Adrenal gland (tissue), 12 donors: ENCODE results near the gene TBC1D14. TPM values are rescaled to one million over a fixed set of nuclear protein-coding genes. Genes with fewer than 3 reads are reported as not detected.

ENCODE experiments used
- DNase-seq, 7 donors: peaks; one replicate each; pipeline ENCODE4 v3.0.0-alpha.2; 2019 to 2020
- H3K27ac ChIP-seq, 5 donors: fragments of 200-600 bp; sonication (generic) in 4 of 5; 1 replicate in 3 of 5; 2 replicates in 2 of 5; pipeline versions ENCODE4 v1.5.1 to v1.8.0; 2016 to 2020; ENCODE audit warnings: mild to moderate bottlenecking in 1 of 5
- H3K27me3 ChIP-seq: fragments of 200-600 bp; 2 replicates; pipeline ENCODE4 v1.8.0; 2021
- H3K36me3 ChIP-seq, 2 donors: fragments of 200-600 bp; replicated peaks in 1 of 2; 1 replicate in 1 of 2; 2 replicates in 1 of 2; pipeline versions ENCODE4 v1.5.1 to v1.8.0; 2018 to 2022
- H3K4me1 ChIP-seq, 2 donors: fragments of 200-600 bp; replicated peaks in 1 of 2; 1 replicate in 1 of 2; 2 replicates in 1 of 2; pipeline versions ENCODE4 v1.5.1 to v1.8.0; 2018 to 2021
- H3K4me3 ChIP-seq, 4 donors: fragments of 200-600 bp; sonication (generic) in 3 of 4; one replicate each; pipeline ENCODE4 v1.5.1; 2016 to 2018
- H3K9me3 ChIP-seq, 3 donors: fragments of 200-600 bp; sonication (generic) in 1 of 3; replicated peaks in 1 of 3; 1 replicate in 2 of 3; 2 replicates in 1 of 3; pipeline versions ENCODE4 v1.5.1 to v1.8.0; 2016 to 2021
- CTCF ChIP-seq, 6 experiments: fragments of 450-650 bp in 4 of 6; fragments of 200-600 bp in 2 of 6; sonication (generic) in 1 of 6; IDR thresholded peaks; 1 replicate in 5 of 6; 2 replicates in 1 of 6; pipeline versions ENCODE4 v1.5.1 to v1.8.0; 2016 to 2021; ENCODE audit warnings: antibody characterized with exemption in 6 of 6, mild to moderate bottlenecking in 2 of 6, moderate library complexity in 1 of 6
- POLR2A ChIP-seq, 2 donors: fragments of 450-650 bp; IDR thresholded peaks; one replicate each; pipeline ENCODE4 v1.6.1; 2017; ENCODE audit warnings: antibody characterized with exemption in 2 of 2, mild to moderate bottlenecking in 2 of 2, moderate library complexity in 1 of 2
- WGBS, 4 donors: extraction: QIAGEN DNeasy Blood & Tissue Kit in 2 of 4; methylation state at CpG; one replicate each; pipeline versions ENCODE4 v1.1.5 to v1.1.7; 2013 to 2017; 5-methylcytosine and 5-hydroxymethylcytosine counted together
- intact Hi-C, 2 donors: fragments of 100-400 bp; cut with DNase I; formaldehyde crosslinking; loops; one replicate each; pipeline versions ENCODE4 v1.14.1 to v1.15.0; 2022 to 2023
- polyA plus RNA-seq, 3 donors: library from polyadenylated mRNA; stranded (reverse); fragments of 200-250 nt in 2 of 3; fragments of 350-450 nt in 1 of 3; fragmentation: Illumina TruSeq in 1 of 3; extraction: RNeasy Lipid Tissue Mini Kit (QIAGEN cat#74804) in 1 of 3; gene quantifications; one replicate each; pipeline ENCODE4 v1.2.3, GENCODE V29; 2013 to 2014
- total RNA-seq, 9 donors: library from RNA; depleted of rRNA in 4 of 9; stranded (reverse); fragments of >200 nt in 4 of 9; fragments of 120-200 nt in 1 of 9; fragmentation: NEBNext Ultra II Directional in 1 of 9; extraction: Animal tissue kit (Norgen Biotek cat#: 25700) in 1 of 9; gene quantifications; one replicate each; pipeline versions ENCODE4 v1.1.0 to v1.2.4, GENCODE V29; 2013 to 2023
- donor health status: healthy with polysubstance abuse.
- donor health status: Bipolar disorder and iron deficiency.
- donor health status: DM: yes; HTN: yes; CAD: no.
- donor health status: DM: no; HTN: no; CAD: no.
- donor health status: DM: no; HTN: no; CAD: no.
- donor health status: DM: yes; HTN: yes; CAD: no.

Gene TBC1D14
- total and polyA plus RNA-seq, 12 donors = 24.9 to 110 (median 83.0) TPM

DNA sequence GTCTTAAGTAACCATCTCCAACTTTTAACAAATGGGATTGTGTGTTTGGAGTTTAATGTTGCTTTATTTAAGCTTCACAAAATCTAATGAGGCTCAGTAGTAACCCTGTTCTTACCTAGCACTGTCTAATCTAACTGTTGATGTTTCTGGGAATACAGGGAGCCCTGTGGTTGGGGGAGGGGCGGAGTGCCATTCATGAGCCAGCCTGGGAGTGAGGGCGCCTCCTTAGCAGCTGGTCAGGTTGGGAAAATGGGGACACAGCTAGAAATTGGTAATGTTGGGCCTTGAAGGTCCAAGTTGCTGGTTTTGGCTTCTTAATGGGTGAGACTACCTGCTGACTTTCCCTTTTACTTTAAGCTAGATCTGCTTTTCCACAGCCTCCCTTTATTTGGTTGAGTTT is 110.7 kb downstream of the TBC1D14 start:
- 80 to 97% (median 92%) methylated on average over 2 of the region's 2 CpGs for WGBS, 4 donors
- H3K4me3 ChIP-seq = no peak overlapping the region
- H3K36me3 ChIP-seq = peaks cover 0 to 77% of the 10 kb centered on the region in 2 donors
- TF ChIP-seq POLR2A (IDR thresholded peaks at IDR 0.05) (no peak), CTCF (IDR thresholded peaks at IDR 0.05) (no peak)
- peak overlapping the region in 3 of 5 donors; percentile 8 to 32 (median 19) for H3K27ac ChIP-seq
- DNase-seq = peak in 1 of 7 donors; percentile 37
- H3K27me3 ChIP-seq = no peaks in the 10 kb centered on the region
- peaks cover 9 to 26% of the 10 kb centered on the region in 2 donors for H3K4me1 ChIP-seq
- intact Hi-C loops = no loop called here
- no peaks in the 10 kb centered on the region for H3K9me3 ChIP-seq

DNA sequence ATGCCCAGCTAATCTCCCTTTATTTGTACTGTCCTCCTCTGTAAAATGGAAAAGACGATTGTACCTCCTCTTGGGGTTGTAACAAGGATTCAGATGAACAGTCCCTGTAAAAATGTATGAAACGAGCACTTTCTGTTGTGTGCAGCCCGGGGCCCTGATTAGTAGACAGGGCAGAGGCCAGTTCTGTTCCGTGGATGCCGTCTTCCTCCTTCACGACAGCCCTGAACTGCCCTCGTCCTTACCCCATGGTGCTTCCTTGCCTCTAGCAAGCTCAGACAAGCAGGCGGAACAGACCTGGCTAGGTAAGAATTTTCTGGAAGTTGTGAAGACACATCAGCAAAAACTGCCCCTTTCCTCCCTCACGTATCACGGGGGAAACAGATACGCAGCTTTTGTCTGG is 111.2 kb downstream of the TBC1D14 start:
- DNase-seq = no peak
- no peak for TF ChIP-seq CTCF (IDR thresholded peaks at IDR 0.05)
- no peak for TF ChIP-seq POLR2A (IDR thresholded peaks at IDR 0.05)
- WGBS, 4 donors = 93 to 95% (median 94%) methylated on average over 11 of the region's 11 CpGs
- Histone ChIP-seq H3K36me3 (peaks cover 0 to 77% of the 10 kb centered on the region in 2 donors), H3K9me3 (no peaks in the 10 kb centered on the region), H3K27ac (peak overlapping the region in 3 of 5 donors; percentile 31 to 87 (median 41)), H3K4me3 (no peak overlapping the region), H3K4me1 (peaks cover 4 to 20% of the 10 kb centered on the region in 2 donors), H3K27me3 (no peaks in the 10 kb centered on the region)
- intact Hi-C loops = no loop called here

- TF ChIP-seq CTCF (IDR thresholded peaks at IDR 0.05) = no peak
- no peak for TF ChIP-seq POLR2A (IDR thresholded peaks at IDR 0.05)
- intact Hi-C loops = no loop called here
Observed at GRCh38 chr4:7021355-7021754, 111.7 kb downstream of the TBC1D14 start.

DNA sequence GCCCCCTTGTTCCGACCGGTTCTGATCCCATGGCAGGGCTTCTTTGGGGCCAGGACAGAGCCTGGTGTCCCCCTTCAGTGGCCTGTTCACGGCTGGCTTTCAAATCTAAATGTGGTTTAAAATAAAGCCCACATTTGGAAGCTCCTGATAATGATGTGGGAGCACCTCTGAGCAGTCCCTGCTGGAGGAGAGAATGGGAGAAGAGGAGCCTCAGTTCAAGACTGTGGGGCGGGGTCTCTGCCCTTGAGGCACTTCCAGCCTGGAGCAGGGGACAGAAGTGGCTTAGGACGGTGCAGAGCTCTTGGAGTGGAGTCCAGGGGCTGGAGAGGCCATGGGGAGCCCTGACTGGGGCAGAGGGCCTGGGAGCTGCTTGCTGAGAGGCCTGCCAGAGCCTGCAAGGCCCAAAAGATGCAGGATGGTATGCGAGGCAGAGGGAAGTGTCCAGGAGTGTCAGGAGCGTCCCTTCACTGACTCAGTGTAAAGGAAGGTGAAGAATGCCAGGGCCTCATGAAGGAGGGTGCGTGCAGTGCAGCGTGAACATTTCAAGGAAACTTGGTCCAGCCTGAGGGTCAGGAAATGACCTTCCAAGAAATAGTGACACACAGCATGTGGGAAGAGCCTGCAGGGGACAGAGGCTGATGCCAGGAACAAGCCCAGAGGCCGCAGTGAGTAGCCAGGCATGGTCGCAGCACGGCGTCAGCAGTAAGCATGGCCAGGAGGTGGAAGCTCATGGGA is 112.5 kb downstream of the TBC1D14 start:
- intact Hi-C loops = no loop called here
- H3K36me3 ChIP-seq = peaks cover 0 to 77% of the 10 kb centered on the region in 2 donors
- no peaks in the 10 kb centered on the region for H3K27me3 ChIP-seq

More at GRCh38 chr4:7021355-7021754, 111.7 kb downstream of the TBC1D14 start:
- DNase-seq = no peak
- Histone ChIP-seq H3K36me3 (peaks cover 0 to 77% of the 10 kb centered on the region in 2 donors), H3K4me3 (no peak overlapping the region), H3K9me3 (no peaks in the 10 kb centered on the region), H3K27ac (peak overlapping the region in 4 of 5 donors; percentile 63 to 87 (median 74)), H3K27me3 (no peaks in the 10 kb centered on the region), H3K4me1 (peaks cover 4 to 16% of the 10 kb centered on the region in 2 donors)
- WGBS, 4 donors = 73 to 76% (median 75%) methylated on average over 5 of the region's 5 CpGs

More for the DNA sequence above, 112.5 kb downstream of the TBC1D14 start:
- no peak overlapping the region for H3K4me3 ChIP-seq
- H3K27ac ChIP-seq = peak overlapping the region; percentile 63 to 87 (median 65)
- 51 to 70% (median 54%) methylated on average over 13 of the region's 13 CpGs for WGBS, 4 donors
- TF ChIP-seq CTCF (IDR thresholded peaks at IDR 0.05) = no peak
- TF ChIP-seq POLR2A (IDR thresholded peaks at IDR 0.05) = peak in 1 of 2 donors; percentile 53
- peaks cover 4 to 16% of the 10 kb centered on the region in 2 donors for H3K4me1 ChIP-seq
- DNase-seq = peak; percentile 49 to 92 (median 88)
- H3K9me3 ChIP-seq = no peaks in the 10 kb centered on the region
